Measurements from ENCODE around the gene CREB1. TPM values are rescaled to one million over a fixed set of nuclear protein-coding genes. Genes with fewer than 3 reads are reported as not detected.

The CREB1 gene
- total and polyA plus RNA-seq, 10 of the 15 experiments (the other 5 are each of a cell fraction or from before 2014, with no cell fraction given), result 13.4 to 76.9 (median 39.5) TPM

DNA sequence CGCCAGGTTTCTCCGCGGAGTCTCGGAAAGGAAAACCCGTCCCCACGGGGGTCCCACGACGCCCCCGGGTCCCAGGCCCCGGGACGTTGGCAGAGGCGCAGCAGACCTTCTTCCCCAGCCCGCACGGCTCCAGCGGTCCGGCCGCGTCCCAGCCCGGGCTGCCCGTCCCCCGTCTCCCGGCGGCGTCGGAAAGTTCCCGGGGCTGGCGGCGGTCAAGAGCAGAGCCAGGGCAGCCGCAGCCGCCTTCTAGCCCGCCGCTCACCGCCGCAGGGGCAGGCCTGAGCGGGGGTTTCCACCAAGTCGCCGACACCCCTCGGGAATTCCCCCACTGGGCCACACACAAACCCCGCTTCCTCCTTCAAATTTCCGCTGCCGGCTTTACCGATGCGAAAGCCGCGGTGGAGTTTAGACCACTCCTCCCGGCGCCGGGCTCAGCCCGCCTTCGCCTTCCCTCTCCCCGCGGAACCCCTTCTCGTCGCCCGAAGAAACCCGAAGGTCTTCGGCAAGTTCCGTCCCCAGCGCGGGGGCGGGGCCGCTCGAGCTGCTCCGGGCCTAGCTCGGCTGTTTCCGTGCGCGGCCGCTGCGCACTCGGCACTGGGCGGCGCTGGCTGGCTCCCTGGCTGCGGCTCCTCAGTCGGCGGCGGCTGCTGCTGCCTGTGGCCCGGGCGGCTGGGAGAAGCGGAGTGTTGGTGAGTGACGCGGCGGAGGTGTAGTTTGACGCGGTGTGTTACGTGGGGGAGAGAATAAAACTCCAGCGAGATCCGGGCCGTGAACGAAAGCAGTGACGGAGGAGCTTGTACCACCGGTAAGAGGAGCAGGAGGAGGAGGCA, at the start of gene CREB1 (continued):
- TF ChIP-seq ATF2 (IDR thresholded peaks at IDR 0.05; ENCODE audit: low read length) (no peak; the same call in 1 of the 2 replicates), SPI1 (IDR thresholded peaks at IDR 0.05; ENCODE audit: borderline replicate concordance, insufficient read depth, low read depth, low read length) (peak; percentile 87), RAD51 (IDR thresholded peaks at IDR 0.05) (no peak), POLR2AphosphoS5 (IDR thresholded peaks at IDR 0.05; ENCODE audit: low read length) (peak; percentile 57), SREBF2 (IDR thresholded peaks at IDR 0.05; ENCODE audit: low read length) (no peak), SREBF1 (IDR thresholded peaks at IDR 0.05; ENCODE audit: low read length) (no peak), DPF2 (IDR thresholded peaks at IDR 0.05) (peak; percentile 97), NBN (IDR thresholded peaks at IDR 0.05) (peak; percentile 99), MTA2 (IDR thresholded peaks at IDR 0.05; ENCODE audit: low read depth) (no peak), EZH2 (IDR thresholded peaks at IDR 0.05; ENCODE audit: borderline replicate concordance, control insufficient read depth, low read depth, low read length) (no peak), TCF3 (IDR thresholded peaks at IDR 0.05; ENCODE audit: borderline replicate concordance, insufficient read depth, low read depth, low read length) (peak; percentile 53; the same call in 1 of the 2 replicates), ZSCAN29 (IDR thresholded peaks at IDR 0.05) (0 out of 2 replicates have a peak, but pooled peaks have one; percentile 60), SIX5 (IDR thresholded peaks at IDR 0.05; ENCODE audit: low read depth, low read length, severe bottlenecking) (peak; percentile 5), CREM (IDR thresholded peaks at IDR 0.05; ENCODE audit: low read depth) (peak; percentile 97), PAX5 (IDR thresholded peaks at IDR 0.05; ENCODE audit: borderline replicate concordance, low read depth, low read length) (peak; percentile 76), RB1 (IDR thresholded peaks at IDR 0.05; ENCODE audit: borderline replicate concordance) (0 out of 2 replicates have a peak, but pooled peaks have one; percentile 62), JUND (IDR thresholded peaks at IDR 0.05; ENCODE audit: low read depth, low read length) (no peak), TAF1 (IDR thresholded peaks at IDR 0.05; ENCODE audit: borderline replicate concordance, low read depth, low read length) (peak; percentile 75), ZNF384 (IDR thresholded peaks at IDR 0.05; ENCODE audit: borderline replicate concordance, low read depth, low read length) (no peak), BMI1 (IDR thresholded peaks at IDR 0.05; ENCODE audit: borderline replicate concordance) (no peak), NRF1 (conservative IDR thresholded peaks at IDR 0.05; ENCODE audit: low read depth, low read length) (peak; percentile 42), RELB (IDR thresholded peaks at IDR 0.05; ENCODE audit: low read depth) (peak; percentile 96), WRNIP1 (IDR thresholded peaks at IDR 0.05; ENCODE audit: borderline replicate concordance, low read depth, low read length) (no peak)
- TF ChIP-seq, protein P1, sequence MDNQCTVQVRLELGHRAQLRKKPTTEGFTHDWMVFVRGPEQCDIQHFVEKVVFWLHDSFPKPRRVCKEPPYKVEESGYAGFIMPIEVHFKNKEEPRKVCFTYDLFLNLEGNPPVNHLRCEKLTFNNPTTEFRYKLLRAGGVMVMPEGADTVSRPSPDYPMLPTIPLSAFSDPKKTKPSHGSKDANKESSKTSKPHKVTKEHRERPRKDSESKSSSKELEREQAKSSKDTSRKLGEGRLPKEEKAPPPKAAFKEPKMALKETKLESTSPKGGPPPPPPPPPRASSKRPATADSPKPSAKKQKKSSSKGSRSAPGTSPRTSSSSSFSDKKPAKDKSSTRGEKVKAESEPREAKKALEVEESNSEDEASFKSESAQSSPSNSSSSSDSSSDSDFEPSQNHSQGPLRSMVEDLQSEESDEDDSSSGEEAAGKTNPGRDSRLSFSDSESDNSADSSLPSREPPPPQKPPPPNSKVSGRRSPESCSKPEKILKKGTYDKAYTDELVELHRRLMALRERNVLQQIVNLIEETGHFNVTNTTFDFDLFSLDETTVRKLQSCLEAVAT (IDR thresholded peaks at IDR 0.05), result peak; percentile 89
- TF ChIP-seq, protein P2, sequence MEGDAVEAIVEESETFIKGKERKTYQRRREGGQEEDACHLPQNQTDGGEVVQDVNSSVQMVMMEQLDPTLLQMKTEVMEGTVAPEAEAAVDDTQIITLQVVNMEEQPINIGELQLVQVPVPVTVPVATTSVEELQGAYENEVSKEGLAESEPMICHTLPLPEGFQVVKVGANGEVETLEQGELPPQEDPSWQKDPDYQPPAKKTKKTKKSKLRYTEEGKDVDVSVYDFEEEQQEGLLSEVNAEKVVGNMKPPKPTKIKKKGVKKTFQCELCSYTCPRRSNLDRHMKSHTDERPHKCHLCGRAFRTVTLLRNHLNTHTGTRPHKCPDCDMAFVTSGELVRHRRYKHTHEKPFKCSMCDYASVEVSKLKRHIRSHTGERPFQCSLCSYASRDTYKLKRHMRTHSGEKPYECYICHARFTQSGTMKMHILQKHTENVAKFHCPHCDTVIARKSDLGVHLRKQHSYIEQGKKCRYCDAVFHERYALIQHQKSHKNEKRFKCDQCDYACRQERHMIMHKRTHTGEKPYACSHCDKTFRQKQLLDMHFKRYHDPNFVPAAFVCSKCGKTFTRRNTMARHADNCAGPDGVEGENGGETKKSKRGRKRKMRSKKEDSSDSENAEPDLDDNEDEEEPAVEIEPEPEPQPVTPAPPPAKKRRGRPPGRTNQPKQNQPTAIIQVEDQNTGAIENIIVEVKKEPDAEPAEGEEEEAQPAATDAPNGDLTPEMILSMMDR (IDR thresholded peaks at IDR 0.05 in 2 of 3, conservative IDR thresholded peaks at IDR 0.05 in 1 of 3; ENCODE audit: control insufficient read depth in 2 of 3, extremely low read depth in 1 of 3, insufficient read depth in 1 of 3, low read depth in 3 of 3, low read length in 3 of 3), result no peak; a peak in 1 of 6 replicates
